ENCODE measurements around the gene DZIP3. TPM values are rescaled to one million over a fixed set of nuclear protein-coding genes. Genes with fewer than 3 reads are reported as not detected.
"Not testable (repeated sequence)": the region's sequence is repeated elsewhere in the genome, so short reads cannot be mapped to it uniquely, and the experiment has no call there.

DZIP3 gene
- total and polyA plus RNA-seq, 2 of the 13 experiments (the other 11 are each of a cell fraction or from before 2014, with no cell fraction given): 11.3 to 17.3 TPM

DNA sequence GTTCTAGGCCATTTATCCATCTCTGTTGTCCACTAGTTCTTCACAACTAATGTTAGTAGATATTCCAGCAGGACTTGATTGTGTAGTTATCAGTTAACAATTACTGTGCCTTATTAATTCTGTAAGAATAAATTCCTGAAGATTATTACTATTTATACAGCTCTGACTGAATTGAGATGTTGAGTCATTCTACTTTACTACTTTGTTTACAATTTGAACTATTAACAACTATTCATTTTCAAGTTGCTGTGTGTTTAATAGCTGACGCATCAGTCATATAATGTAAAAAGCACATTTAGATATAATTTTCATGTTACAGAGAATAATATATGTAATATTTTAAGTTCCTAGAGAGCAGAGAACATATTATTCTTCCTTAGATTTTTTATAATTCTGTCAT lies 21.1 kb downstream of the DZIP3 start (continued):
- no peak for TF ChIP-seq ZNF674 (CRISPR knock-in tag; IDR thresholded peaks at IDR 0.05; ENCODE audit: low read depth)
- TF ChIP-seq ZSCAN12 (CRISPR knock-in tag; IDR thresholded peaks at IDR 0.05): no peak
- TF ChIP-seq ZNF3 (CRISPR knock-in tag; IDR thresholded peaks at IDR 0.05): no peak
- TF ChIP-seq TEAD3 (CRISPR knock-in tag; optimal IDR thresholded peaks at IDR 0.05; ENCODE audit: borderline replicate concordance): no peak
- TF ChIP-seq CBX1 (IDR thresholded peaks at IDR 0.05; ENCODE audit: low read depth): no peak
- no peak for TF ChIP-seq NFKB2 (CRISPR knock-in tag; IDR thresholded peaks at IDR 0.05; ENCODE audit: borderline replicate concordance)
- TF ChIP-seq, protein P1, sequence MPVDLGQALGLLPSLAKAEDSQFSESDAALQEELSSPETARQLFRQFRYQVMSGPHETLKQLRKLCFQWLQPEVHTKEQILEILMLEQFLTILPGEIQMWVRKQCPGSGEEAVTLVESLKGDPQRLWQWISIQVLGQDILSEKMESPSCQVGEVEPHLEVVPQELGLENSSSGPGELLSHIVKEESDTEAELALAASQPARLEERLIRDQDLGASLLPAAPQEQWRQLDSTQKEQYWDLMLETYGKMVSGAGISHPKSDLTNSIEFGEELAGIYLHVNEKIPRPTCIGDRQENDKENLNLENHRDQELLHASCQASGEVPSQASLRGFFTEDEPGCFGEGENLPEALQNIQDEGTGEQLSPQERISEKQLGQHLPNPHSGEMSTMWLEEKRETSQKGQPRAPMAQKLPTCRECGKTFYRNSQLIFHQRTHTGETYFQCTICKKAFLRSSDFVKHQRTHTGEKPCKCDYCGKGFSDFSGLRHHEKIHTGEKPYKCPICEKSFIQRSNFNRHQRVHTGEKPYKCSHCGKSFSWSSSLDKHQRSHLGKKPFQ (CRISPR knock-in tag; IDR thresholded peaks at IDR 0.05; ENCODE audit: insufficient replicate concordance): no peak

GRCh38 chr3:108616090-108616489 lies 26.6 kb downstream of the DZIP3 start:
- H3K36me3 ChIP-seq (replicated peaks in 1 of 2; ENCODE audit: control insufficient read depth in 1 of 2, insufficient read depth in 2 of 2, low read length in 2 of 2); H3K79me2 ChIP-seq (ENCODE audit: insufficient read depth, low read length); FAIRE-seq; H4K20me1 ChIP-seq (ENCODE audit: insufficient read depth, low read length); in situ Hi-C loops (cut with HindIII; ENCODE audit: extremely low pct_ligation_motif_present, low pct_unique_long_range_greater_than_20kb); ATAC-seq; H3K4me1 ChIP-seq (ENCODE audit: insufficient read depth, low read length); H3K4me3 ChIP-seq (replicated peaks in 1 of 3; ENCODE audit: insufficient read depth in 1 of 3, low read depth in 2 of 3, low read length in 3 of 3); DNase-seq (ENCODE audit: low spot score); H3K4me2 ChIP-seq (ENCODE audit: low read depth, low read length); BruUV-seq (replicated peaks); H3K9me3 ChIP-seq (ENCODE audit: low read length); H3K9ac ChIP-seq (ENCODE audit: insufficient read depth, low read depth, low read length); H3K27ac ChIP-seq (ENCODE audit: extremely low read length, insufficient read depth, low read length); H2AFZ ChIP-seq (ENCODE audit: low read length); POLR2A ChIA-PET; intact Hi-C loops (cut with micrococcal nuclease; ENCODE audit: unreplicated experiment); H3K27me3 ChIP-seq (ENCODE audit: control insufficient read depth in 1 of 2, insufficient read depth in 2 of 2, low read length in 2 of 2); CTCF ChIA-PET (ENCODE audit: low intra/inter-chr PET ratio, low total read pairs): not testable (repeated sequence)
- WGBS (ENCODE audit: low lambda C conversion rate): 98% methylated on average over 8 of the region's 8 CpGs
